Measurements from ENCODE around the gene TRRAP. TPM values are rescaled to one million over a fixed set of nuclear protein-coding genes. Genes with fewer than 3 reads are reported as not detected.

The TRRAP gene
- total and polyA plus RNA-seq, 5 donors: 11.3 to 26.1 (median 19.7) TPM

DNA sequence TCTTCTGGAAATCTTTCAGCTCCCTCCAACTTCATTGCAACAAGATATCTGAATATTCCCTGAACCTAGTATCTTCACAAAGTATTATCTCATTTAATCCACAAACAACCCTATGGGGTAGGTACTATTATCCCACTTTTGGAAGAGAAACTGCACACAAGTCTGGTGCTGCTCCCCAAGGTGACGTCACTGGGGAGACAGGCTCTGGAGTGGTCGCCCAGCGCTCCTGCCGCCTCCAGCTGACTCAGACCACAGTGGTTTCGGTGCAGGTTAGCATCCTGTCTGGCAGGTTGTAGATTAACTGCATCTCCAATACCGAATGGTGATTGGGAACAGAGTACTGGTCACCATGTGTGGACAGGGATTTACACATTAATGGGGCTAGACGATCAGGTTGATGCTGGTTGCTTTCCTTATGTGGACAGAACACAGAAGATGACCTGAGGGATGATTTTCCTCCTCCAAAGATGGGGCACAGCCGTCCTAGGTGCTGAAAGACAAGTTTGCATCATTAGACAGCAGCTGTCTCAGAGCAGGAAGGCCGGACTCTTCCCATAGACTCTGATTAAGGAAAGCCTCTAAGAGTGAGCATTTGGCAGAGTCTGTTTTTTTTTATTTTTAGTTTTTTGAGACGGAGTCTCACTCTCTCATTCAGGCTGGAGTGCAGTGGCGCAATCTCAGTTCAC is 128.6 kb downstream of the TRRAP start:
- H3K9me3 ChIP-seq (ENCODE audit: control insufficient read depth, low read length): no peaks in the 10 kb centered on the region
- intact Hi-C loops (cut with DNase I): no loop called here
- H3K4me3 ChIP-seq (ENCODE audit: low read length): no peak overlapping the region
- H3K27ac ChIP-seq (ENCODE audit: low read length): no peak overlapping the region
- H3K27me3 ChIP-seq (ENCODE audit: control insufficient read depth, insufficient read depth): no peaks in the 10 kb centered on the region
- no peak for DNase-seq
- 93% methylated on average over 11 of the region's 11 CpGs for WGBS
- ATAC-seq: no peak
- no peaks in the 10 kb centered on the region for H3K4me1 ChIP-seq (ENCODE audit: control insufficient read depth, insufficient read depth, low read length)

- 95% methylated on average over 23 of the region's 23 CpGs for WGBS
- no peaks in the 10 kb centered on the region for H3K9me3 ChIP-seq (ENCODE audit: control insufficient read depth, low read length)
- no peaks in the 10 kb centered on the region for H3K27me3 ChIP-seq (ENCODE audit: control insufficient read depth, insufficient read depth)
- no peak overlapping the region for H3K27ac ChIP-seq (ENCODE audit: low read length)
- intact Hi-C loops (cut with DNase I): no loop called here
- H3K4me3 ChIP-seq (ENCODE audit: low read length): no peak overlapping the region
- no peaks in the 10 kb centered on the region for H3K4me1 ChIP-seq (ENCODE audit: control insufficient read depth, insufficient read depth, low read length)
- ATAC-seq: no peak
- DNase-seq: peak in 1 of 3 donors; percentile 41
These were observed 129.9 kb downstream of the TRRAP start for GRCh38 chr7:99008181-99008631.

- Histone ChIP-seq H3K27ac (ENCODE audit: low read length) (no peak overlapping the region), H3K4me3 (ENCODE audit: low read length) (no peak overlapping the region), H3K27me3 (ENCODE audit: control insufficient read depth, insufficient read depth) (no peaks in the 10 kb centered on the region), H3K9me3 (ENCODE audit: control insufficient read depth, low read length) (no peaks in the 10 kb centered on the region), H3K4me1 (ENCODE audit: control insufficient read depth, insufficient read depth, low read length) (no peaks in the 10 kb centered on the region)
- DNase-seq (no peak), ATAC-seq (no peak)
- intact Hi-C loops (cut with DNase I): no loop called here
- 91% methylated on average over 11 of the region's 11 CpGs for WGBS
These were observed 130.7 kb downstream of the TRRAP start for GRCh38 chr7:99008921-99009530.

- no peak for DNase-seq
- no peaks in the 10 kb centered on the region for H3K27me3 ChIP-seq (ENCODE audit: control insufficient read depth, insufficient read depth)
- intact Hi-C loops (cut with DNase I): loop anchor here in 1 of 4 donors (10.0 kb wide), 1 partner anchor 55 kb away; no protein-coding TSS in a partner anchor
- H3K4me1 ChIP-seq (ENCODE audit: control insufficient read depth, insufficient read depth, low read length): no peaks in the 10 kb centered on the region
- no peak overlapping the region for H3K4me3 ChIP-seq (ENCODE audit: low read length)
- H3K9me3 ChIP-seq (ENCODE audit: control insufficient read depth, low read length): no peaks in the 10 kb centered on the region
- no peak for ATAC-seq
- H3K27ac ChIP-seq (ENCODE audit: low read length): no peak overlapping the region
- WGBS: 91% methylated on average over 9 of the region's 9 CpGs
These were observed 131.9 kb downstream of the TRRAP start for GRCh38 chr7:99010281-99010680.

- Histone ChIP-seq H3K9me3 (ENCODE audit: control insufficient read depth, low read length) (no peaks in the 10 kb centered on the region), H3K4me1 (ENCODE audit: control insufficient read depth, insufficient read depth, low read length) (no peaks in the 10 kb centered on the region), H3K4me3 (ENCODE audit: low read length) (no peak overlapping the region), H3K27me3 (ENCODE audit: control insufficient read depth, insufficient read depth) (no peaks in the 10 kb centered on the region), H3K27ac (ENCODE audit: low read length) (no peak overlapping the region)
- intact Hi-C loops (cut with DNase I): loop anchor here in 1 of 4 donors (10.0 kb wide), 1 partner anchor 57 kb away; no protein-coding TSS in a partner anchor
- 98% methylated on average over 24 of the region's 24 CpGs for WGBS
- ATAC-seq: no peak
- DNase-seq: peak in 2 of 3 donors; percentile 40 to 41
These were observed 133.0 kb downstream of the TRRAP start for GRCh38 chr7:99011341-99011705.

GRCh38 chr7:99011706-99012404 is 133.5 kb downstream of the TRRAP start:
- peak in 2 of 3 donors; percentile 39 to 45 for DNase-seq
- WGBS: 93% methylated on average over 36 of the region's 36 CpGs
- intact Hi-C loops (cut with DNase I): loop anchor here in 1 of 4 donors (10.0 kb wide), 1 partner anchor 57 kb away; no protein-coding TSS in a partner anchor

DNA sequence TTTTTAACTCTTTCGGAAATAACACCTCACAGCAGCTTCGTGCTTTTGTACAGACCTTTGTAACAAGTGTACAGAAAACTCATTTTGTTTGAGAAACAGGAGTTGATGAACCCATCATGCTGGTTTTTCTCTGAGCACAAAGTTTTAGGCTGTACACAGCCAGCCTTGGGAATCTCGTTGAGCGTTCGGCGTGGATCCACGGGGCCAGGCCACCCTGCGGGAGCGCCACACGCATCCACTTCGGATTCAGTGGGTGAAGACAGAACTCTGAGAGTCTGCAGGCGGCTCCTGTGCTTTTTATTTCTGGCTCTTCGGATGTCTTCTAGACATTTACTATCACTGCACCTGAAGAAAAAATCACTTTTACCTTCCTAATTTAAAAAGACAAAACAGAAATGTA is 134.4 kb downstream of the TRRAP start:
- DNase-seq: peak in 1 of 3 donors; percentile 36
- ATAC-seq: no peak
- Histone ChIP-seq H3K9me3 (ENCODE audit: control insufficient read depth, low read length) (no peaks in the 10 kb centered on the region), H3K4me3 (ENCODE audit: low read length) (no peak overlapping the region), H3K27me3 (ENCODE audit: control insufficient read depth, insufficient read depth) (no peaks in the 10 kb centered on the region), H3K4me1 (ENCODE audit: control insufficient read depth, insufficient read depth, low read length) (no peaks in the 10 kb centered on the region), H3K27ac (ENCODE audit: low read length) (no peak overlapping the region)
- intact Hi-C loops (cut with DNase I): loop anchor here in 1 of 4 donors (10.0 kb wide), 1 partner anchor 58 kb away; no protein-coding TSS in a partner anchor
- WGBS: 95% methylated on average over 13 of the region's 13 CpGs

More at GRCh38 chr7:99011706-99012404, 133.5 kb downstream of the TRRAP start:
- Histone ChIP-seq H3K4me1 (ENCODE audit: control insufficient read depth, insufficient read depth, low read length) (no peaks in the 10 kb centered on the region), H3K9me3 (ENCODE audit: control insufficient read depth, low read length) (no peaks in the 10 kb centered on the region), H3K4me3 (ENCODE audit: low read length) (no peak overlapping the region), H3K27me3 (ENCODE audit: control insufficient read depth, insufficient read depth) (no peaks in the 10 kb centered on the region), H3K27ac (ENCODE audit: low read length) (no peak overlapping the region)
- ATAC-seq: no peak

DNA sequence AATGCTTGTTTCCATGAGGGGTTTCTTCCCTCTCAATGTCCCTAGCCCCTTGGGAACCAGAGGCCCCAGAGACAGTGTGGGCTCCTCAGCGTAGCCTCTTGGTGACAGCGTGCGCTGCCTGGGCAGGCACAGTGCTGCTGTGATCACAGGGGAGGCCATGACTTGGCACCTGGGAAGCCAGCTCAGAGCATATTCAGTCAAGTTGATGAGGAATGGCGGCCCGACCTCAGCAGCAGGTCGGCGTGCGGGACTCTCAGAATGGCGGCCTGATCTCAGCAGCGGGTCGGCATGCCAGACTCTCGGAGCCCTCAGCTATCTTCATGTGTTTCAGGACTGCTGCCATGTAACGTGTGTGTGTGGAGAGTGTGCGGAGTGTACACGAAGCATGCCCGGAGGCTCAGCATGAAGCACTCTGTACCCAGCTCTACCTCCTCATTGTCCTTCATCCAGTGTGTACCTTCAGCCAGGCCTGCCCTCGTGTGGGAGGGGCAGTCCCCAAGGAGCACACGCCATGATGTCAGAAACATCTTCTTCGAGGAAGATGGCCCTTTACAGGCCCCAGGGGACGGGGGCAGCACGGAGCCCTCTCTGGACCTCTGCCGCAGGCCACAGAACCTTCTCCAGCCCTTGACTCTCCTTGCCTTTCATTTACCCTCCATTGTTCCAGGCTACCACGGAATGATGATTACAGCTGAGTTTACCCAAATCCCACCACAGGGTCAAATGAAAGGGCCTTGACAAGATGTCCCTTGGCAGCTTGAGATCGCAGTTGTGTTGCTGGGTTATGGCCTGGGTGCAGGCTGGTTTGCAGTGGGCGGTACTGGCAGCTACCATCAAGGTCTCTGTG is 135.2 kb downstream of the TRRAP start:
- DNase-seq: peak in 2 of 3 donors; percentile 42 to 46
- ATAC-seq: peak in 1 of 2 donors; percentile 15
- 95% methylated on average over 25 of the region's 25 CpGs for WGBS

DNA sequence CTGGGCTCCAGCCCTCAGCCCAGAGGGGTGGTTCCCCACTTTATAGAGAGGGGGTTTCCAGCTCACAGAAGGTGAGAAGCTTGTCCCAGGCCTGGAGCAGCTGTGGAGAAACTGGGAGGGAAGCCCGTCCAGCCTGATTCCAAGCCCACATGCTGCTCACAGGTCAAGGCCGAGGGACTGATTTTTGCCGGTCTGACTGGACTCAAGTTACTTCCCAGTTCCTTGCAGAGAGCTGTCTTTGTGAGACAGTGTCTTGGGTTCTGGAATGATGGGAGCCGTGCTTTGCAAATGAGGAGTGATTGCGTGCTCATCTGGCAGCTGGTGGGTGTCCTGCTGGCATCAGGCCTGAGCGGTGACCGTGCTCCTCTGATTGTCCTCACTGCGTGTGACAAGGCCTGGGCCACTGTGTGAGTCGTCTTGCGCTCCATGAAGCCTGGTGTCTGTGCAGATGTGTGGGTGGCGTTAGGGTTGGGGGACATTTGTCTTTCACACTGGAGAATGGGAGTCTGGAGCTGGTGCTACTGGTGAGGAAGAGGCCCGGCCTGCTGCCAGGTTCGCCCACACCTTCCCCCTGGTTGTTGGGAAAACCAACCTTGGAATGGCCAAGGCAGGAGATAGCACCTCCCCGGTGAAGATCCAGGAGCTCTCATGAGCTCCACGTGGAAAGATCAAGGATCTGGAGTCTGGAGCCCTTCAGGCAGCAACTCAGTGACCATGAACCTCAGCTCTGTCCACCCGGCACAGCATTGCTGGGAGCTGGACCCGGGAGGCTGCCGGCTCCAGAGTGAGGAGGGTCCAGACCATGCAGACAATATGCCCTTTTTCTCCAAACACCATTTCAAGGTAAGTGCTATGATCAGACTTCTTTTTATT is 136.0 kb downstream of the TRRAP start:
- DNase-seq: peak in 2 of 3 donors; percentile 43 to 46
- 93% methylated on average over 18 of the region's 18 CpGs for WGBS
- H3K27me3 ChIP-seq (ENCODE audit: control insufficient read depth, insufficient read depth): no peaks in the 10 kb centered on the region
- no peak overlapping the region for H3K4me3 ChIP-seq (ENCODE audit: low read length)
- no peaks in the 10 kb centered on the region for H3K9me3 ChIP-seq (ENCODE audit: control insufficient read depth, low read length)
- no peaks in the 10 kb centered on the region for H3K4me1 ChIP-seq (ENCODE audit: control insufficient read depth, insufficient read depth, low read length)
- no peak overlapping the region for H3K27ac ChIP-seq (ENCODE audit: low read length)
- ATAC-seq: peak; percentile 19 to 28
- intact Hi-C loops (cut with DNase I): loop anchor here in 1 of 4 donors (10.0 kb wide), 1 partner anchor 60 kb away; no protein-coding TSS in a partner anchor

More for the DNA sequence above, 135.2 kb downstream of the TRRAP start:
- Histone ChIP-seq H3K27ac (ENCODE audit: low read length) (no peak overlapping the region), H3K4me3 (ENCODE audit: low read length) (no peak overlapping the region), H3K4me1 (ENCODE audit: control insufficient read depth, insufficient read depth, low read length) (no peaks in the 10 kb centered on the region), H3K27me3 (ENCODE audit: control insufficient read depth, insufficient read depth) (no peaks in the 10 kb centered on the region), H3K9me3 (ENCODE audit: control insufficient read depth, low read length) (no peaks in the 10 kb centered on the region)
- intact Hi-C loops (cut with DNase I): loop anchor here in 1 of 4 donors (10.0 kb wide), 1 partner anchor 59 kb away; no protein-coding TSS in a partner anchor

Data from right cardiac atrium (tissue), 5 donors.